ENCODE measurements around the gene BLVRB. TPM values are rescaled to one million over a fixed set of nuclear protein-coding genes. Genes with fewer than 3 reads are reported as not detected.

BLVRB gene
- total and polyA plus RNA-seq, 9 of the 15 experiments (the other 6 are each of a cell fraction or from before 2014, with no cell fraction given), result 81.1 to 749 (median 331) TPM

DNA sequence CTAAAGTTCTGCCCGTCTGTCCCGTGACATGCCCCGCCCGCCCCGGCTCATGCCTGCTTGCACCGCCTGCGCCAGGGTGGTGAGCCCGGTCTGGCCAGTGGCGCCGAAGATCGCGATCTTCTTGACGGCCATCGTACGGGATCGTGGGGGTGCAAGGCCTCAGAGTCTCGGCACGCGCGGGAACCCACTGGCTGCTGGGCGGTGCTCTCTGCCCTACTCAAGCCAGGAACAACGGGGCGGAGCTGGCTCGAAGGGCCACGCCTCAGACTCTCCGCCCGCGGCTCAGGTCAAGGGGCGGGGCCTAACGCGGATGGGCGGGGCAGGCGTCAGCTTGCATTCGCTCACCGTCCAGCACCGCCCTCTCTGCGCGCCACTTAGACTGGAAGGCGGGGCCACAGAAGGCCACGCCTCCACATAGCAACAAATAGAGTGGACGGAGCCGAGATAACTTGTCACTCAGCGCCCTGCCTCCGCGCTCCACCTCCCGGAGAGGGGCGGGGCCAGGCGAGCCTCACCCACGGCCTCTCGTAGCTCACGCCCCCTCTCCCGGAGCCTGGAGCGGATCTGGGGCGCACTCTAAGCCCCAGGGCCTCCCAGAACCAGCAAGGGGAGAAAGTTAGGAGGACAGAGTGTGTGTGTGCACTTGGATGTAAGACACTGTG, at the start of gene BLVRB (continued):
- TF ChIP-seq, protein P1, sequence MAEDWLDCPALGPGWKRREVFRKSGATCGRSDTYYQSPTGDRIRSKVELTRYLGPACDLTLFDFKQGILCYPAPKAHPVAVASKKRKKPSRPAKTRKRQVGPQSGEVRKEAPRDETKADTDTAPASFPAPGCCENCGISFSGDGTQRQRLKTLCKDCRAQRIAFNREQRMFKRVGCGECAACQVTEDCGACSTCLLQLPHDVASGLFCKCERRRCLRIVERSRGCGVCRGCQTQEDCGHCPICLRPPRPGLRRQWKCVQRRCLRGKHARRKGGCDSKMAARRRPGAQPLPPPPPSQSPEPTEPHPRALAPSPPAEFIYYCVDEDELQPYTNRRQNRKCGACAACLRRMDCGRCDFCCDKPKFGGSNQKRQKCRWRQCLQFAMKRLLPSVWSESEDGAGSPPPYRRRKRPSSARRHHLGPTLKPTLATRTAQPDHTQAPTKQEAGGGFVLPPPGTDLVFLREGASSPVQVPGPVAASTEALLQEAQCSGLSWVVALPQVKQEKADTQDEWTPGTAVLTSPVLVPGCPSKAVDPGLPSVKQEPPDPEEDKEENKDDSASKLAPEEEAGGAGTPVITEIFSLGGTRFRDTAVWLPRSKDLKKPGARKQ (CRISPR knock-in tag; IDR thresholded peaks at IDR 0.05), result no peak
- TF ChIP-seq ZNF445 (CRISPR knock-in tag; IDR thresholded peaks at IDR 0.05; ENCODE audit: low read depth), result no peak
- TF ChIP-seq, protein P2, sequence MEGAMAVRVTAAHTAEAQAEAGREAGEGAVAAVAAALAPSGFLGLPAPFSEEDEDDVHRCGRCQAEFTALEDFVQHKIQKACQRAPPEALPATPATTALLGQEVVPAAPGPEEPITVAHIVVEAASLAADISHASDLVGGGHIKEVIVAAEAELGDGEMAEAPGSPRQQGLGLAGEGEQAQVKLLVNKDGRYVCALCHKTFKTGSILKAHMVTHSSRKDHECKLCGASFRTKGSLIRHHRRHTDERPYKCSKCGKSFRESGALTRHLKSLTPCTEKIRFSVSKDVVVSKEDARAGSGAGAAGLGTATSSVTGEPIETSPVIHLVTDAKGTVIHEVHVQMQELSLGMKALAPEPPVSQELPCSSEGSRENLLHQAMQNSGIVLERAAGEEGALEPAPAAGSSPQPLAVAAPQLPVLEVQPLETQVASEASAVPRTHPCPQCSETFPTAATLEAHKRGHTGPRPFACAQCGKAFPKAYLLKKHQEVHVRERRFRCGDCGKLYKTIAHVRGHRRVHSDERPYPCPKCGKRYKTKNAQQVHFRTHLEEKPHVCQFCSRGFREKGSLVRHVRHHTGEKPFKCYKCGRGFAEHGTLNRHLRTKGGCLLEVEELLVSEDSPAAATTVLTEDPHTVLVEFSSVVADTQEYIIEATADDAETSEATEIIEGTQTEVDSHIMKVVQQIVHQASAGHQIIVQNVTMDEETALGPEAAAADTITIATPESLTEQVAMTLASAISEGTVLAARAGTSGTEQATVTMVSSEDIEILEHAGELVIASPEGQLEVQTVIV (CRISPR knock-in tag; IDR thresholded peaks at IDR 0.05; ENCODE audit: borderline replicate concordance), result no peak
- TF ChIP-seq CTBP1 (IDR thresholded peaks at IDR 0.05; ENCODE audit: borderline replicate concordance), result 0 out of 2 replicates have a peak, but pooled peaks have one; percentile 47
- TF ChIP-seq HMGN3 (IDR thresholded peaks at IDR 0.05; ENCODE audit: borderline replicate concordance, extremely low read depth, insufficient read length, low read depth, low read length), result peak; percentile 81
- no peak for TF ChIP-seq CCAR2 (IDR thresholded peaks at IDR 0.05; ENCODE audit: low read depth, low read length)
- TF ChIP-seq RAD51 (IDR thresholded peaks at IDR 0.05; ENCODE audit: borderline replicate concordance, low read depth), result no peak
- TF ChIP-seq PHB2 (IDR thresholded peaks at IDR 0.05; ENCODE audit: low read depth), result no peak
- TF ChIP-seq HOXB6 (CRISPR knock-in tag; IDR thresholded peaks at IDR 0.05; ENCODE audit: borderline replicate concordance), result no peak
- TF ChIP-seq, protein P3, sequence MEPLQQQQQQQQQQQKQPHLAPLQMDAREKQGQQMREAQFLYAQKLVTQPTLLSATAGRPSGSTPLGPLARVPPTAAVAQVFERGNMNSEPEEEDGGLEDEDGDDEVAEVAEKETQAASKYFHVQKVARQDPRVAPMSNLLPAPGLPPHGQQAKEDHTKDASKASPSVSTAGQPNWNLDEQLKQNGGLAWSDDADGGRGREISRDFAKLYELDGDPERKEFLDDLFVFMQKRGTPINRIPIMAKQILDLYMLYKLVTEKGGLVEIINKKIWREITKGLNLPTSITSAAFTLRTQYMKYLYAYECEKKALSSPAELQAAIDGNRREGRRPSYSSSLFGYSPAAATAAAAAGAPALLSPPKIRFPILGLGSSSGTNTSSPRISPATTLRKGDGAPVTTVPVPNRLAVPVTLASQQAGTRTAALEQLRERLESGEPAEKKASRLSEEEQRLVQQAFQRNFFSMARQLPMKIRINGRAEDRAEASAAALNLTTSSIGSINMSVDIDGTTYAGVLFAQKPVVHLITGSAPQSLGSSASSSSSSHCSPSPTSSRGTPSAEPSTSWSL (CRISPR knock-in tag; IDR thresholded peaks at IDR 0.05; ENCODE audit: borderline replicate concordance), result 0 out of 2 replicates have a peak, but pooled peaks have one; percentile 18
- peak; percentile 37; the same call in 1 of the 2 replicates for TF ChIP-seq MTA2 (IDR thresholded peaks at IDR 0.05; ENCODE audit: low read depth)
- TF ChIP-seq KHSRP (IDR thresholded peaks at IDR 0.05), result no peak
- TF ChIP-seq ZNF766 (CRISPR knock-in tag; conservative IDR thresholded peaks at IDR 0.05), result no peak
- no peak for TF ChIP-seq SREBF2 (CRISPR knock-in tag; IDR thresholded peaks at IDR 0.05)
- TF ChIP-seq, protein P4, sequence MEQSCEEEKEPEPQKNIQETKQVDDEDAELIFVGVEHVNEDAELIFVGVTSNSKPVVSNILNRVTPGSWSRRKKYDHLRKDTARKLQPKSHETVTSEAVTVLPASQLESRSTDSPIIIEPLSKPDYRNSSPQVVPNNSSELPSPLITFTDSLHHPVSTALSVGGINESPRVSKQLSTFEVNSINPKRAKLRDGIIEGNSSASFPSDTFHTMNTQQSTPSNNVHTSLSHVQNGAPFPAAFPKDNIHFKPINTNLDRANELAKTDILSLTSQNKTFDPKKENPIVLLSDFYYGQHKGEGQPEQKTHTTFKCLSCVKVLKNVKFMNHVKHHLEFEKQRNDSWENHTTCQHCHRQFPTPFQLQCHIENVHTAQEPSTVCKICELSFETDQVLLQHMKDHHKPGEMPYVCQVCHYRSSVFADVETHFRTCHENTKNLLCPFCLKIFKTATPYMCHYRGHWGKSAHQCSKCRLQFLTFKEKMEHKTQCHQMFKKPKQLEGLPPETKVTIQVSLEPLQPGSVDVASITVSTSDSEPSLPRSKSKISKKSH (CRISPR knock-in tag; IDR thresholded peaks at IDR 0.05), result no peak
- TF ChIP-seq, protein P5, sequence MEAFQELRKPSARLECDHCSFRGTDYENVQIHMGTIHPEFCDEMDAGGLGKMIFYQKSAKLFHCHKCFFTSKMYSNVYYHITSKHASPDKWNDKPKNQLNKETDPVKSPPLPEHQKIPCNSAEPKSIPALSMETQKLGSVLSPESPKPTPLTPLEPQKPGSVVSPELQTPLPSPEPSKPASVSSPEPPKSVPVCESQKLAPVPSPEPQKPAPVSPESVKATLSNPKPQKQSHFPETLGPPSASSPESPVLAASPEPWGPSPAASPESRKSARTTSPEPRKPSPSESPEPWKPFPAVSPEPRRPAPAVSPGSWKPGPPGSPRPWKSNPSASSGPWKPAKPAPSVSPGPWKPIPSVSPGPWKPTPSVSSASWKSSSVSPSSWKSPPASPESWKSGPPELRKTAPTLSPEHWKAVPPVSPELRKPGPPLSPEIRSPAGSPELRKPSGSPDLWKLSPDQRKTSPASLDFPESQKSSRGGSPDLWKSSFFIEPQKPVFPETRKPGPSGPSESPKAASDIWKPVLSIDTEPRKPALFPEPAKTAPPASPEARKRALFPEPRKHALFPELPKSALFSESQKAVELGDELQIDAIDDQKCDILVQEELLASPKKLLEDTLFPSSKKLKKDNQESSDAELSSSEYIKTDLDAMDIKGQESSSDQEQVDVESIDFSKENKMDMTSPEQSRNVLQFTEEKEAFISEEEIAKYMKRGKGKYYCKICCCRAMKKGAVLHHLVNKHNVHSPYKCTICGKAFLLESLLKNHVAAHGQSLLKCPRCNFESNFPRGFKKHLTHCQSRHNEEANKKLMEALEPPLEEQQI (IDR thresholded peaks at IDR 0.05), result no peak
- TF ChIP-seq MAZ (CRISPR knock-in tag; conservative IDR thresholded peaks at IDR 0.05 in 1 of 2, IDR thresholded peaks at IDR 0.05 in 1 of 2), result peak; percentile 39 to 91
- no peak for TF ChIP-seq CBFA2T3 (IDR thresholded peaks at IDR 0.05)

Measured in K562 (cell line).